GM19463 (cell line): ENCODE data around the gene SOBP.

ENCODE experiments used
- ATAC-seq: cut with Tn5 transposase; IDR thresholded peaks from one replicate; pipeline ENCODE4 v1.9.1; 2021; ENCODE audit warnings: mild to moderate bottlenecking, moderate library complexity; ENCODE audit not compliant: unreplicated experiment

SOBP gene

DNA sequence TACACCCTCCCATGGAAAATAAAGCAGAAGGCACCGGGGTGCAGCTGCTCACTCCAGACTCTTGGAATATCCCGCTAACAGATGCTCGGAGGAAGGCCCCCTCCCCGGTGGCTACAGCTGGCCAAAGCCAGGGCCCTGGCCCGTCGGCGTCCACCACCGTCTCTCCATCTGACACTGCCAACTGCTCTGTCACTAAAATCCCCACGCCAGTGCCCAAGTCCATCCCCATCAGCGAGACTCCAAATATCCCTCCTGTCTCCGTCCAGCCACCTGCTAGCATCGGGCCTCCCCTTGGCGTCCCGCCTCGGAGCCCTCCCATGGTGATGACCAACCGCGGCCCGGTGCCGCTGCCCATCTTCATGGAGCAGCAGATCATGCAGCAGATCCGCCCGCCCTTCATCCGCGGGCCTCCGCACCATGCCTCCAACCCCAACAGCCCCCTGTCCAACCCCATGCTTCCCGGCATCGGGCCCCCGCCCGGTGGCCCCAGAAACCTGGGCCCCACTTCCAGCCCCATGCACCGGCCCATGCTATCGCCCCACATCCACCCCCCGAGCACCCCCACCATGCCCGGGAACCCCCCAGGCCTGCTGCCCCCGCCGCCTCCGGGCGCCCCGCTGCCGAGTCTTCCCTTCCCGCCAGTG lies 143.9 kb downstream of the SOBP start:
- no peak for ATAC-seq

DNA sequence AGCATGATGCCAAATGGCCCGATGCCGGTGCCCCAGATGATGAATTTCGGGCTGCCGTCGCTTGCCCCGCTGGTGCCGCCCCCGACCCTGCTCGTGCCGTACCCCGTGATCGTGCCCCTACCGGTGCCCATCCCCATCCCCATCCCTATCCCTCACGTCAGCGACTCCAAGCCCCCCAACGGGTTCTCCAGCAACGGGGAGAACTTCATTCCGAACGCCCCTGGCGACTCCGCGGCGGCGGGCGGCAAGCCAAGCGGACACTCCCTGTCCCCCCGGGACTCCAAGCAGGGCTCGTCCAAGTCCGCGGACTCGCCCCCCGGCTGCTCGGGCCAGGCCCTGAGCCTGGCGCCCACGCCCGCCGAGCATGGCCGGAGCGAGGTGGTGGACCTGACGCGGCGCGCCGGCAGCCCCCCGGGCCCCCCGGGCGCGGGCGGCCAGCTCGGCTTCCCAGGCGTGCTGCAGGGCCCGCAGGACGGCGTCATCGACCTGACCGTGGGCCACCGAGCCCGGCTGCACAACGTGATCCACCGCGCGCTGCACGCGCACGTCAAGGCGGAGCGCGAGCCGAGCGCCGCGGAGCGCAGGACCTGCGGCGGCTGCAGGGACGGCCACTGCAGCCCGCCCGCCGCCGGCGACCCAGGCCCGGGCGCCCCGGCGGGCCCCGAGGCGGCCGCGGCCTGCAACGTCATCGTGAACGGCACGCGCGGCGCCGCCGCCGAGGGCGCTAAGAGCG lies 144.6 kb downstream of the SOBP start:
- no peak for ATAC-seq

DNA sequence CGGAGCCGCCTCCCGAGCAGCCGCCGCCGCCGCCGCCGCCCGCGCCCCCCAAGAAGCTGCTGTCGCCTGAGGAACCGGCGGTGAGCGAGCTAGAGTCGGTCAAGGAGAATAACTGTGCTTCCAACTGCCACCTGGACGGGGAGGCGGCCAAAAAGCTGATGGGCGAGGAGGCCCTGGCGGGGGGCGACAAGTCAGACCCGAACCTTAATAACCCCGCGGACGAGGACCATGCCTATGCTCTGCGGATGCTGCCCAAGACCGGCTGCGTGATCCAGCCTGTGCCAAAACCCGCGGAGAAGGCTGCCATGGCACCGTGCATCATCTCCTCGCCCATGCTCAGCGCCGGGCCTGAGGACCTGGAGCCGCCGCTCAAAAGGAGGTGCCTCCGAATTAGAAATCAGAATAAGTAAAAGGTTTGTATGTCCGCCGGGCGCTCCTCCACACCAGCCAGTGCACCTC lies 145.2 kb downstream of the SOBP start:
- ATAC-seq = no peak

DNA sequence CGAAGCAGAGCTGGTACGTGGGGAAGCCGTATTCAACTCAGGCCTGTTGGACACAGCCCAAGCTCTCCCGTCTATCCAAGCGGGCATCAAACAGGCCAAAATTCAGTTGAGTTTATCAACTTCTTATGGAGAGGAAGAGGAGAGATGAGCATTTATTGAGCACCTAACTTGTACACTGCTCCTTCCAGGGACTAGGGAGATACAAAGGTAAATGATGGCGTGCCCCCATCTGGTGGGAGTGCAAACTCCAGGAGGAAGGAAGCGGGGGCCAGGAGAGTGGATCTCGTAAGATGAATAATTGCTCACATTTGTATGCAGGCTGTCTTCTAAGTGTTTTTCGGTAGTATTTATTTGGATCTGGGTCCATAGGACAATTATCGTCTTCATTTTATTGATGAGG lies 146.6 kb downstream of the SOBP start:
- ATAC-seq = no peak

DNA sequence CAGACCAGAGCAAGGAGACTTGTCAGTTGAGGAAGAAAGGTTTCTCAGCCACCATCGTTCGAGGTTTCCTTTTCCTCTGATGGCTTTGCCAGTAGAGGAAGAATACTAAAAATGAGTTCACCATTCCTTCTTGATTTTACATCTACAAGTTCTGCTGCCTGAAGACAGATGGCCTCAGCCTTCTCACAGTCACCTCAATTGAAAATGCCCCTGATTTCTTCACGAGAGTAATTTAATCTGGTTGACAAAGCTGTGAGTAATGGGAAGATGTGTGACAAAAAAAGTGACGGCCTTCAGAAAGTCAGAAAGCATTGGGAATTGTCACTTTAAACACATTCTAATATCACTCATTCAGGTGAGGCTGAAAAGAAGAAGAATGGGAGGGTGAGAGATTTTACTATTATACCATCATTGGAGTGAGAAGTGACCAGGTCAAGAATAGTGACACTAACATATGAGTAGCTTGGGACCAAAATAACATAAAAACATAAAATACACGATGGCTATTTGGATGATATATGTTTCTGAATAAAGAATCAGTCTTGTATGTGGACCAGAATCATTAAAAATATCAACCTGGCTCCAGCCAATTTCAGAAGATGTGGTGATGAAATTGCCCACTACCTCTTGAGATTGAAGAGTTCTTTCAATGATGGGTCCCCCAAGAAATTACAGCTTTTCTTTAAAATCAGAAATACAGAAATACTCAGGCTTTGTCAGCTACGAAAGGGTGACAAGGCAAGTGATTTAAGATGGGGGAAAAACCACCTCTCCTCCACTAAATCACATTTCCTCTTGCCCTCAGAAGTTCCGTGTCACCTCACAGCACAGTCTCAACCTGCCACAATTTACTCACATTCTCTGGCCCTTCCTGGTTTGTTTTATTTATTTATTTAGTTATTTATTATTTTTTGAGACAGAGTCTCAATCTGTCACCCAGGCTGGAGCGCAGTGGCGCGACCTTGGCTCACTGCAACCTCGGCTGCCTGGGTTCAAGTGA lies 147.7 kb downstream of the SOBP start:
- ATAC-seq = no peak

DNA sequence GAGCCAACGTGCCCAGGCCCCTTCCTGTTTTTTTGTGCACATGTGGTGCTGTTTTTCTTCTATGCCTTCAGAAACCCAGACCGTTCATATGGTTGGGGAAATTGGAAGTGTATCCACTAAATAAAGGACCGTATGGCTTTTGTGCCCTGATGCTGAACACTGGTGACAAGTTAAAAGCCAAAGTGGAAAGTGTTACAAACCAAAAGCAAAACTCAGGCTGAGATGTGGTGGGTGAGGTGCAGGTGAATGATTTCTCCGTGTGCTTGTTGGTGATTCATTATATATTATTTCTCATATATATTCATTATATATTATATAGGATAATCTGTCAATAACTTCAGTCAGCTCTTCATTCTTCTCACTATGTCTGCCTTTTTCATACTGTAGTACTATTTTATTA lies 148.6 kb downstream of the SOBP start:
- ATAC-seq = peak; percentile 39

DNA sequence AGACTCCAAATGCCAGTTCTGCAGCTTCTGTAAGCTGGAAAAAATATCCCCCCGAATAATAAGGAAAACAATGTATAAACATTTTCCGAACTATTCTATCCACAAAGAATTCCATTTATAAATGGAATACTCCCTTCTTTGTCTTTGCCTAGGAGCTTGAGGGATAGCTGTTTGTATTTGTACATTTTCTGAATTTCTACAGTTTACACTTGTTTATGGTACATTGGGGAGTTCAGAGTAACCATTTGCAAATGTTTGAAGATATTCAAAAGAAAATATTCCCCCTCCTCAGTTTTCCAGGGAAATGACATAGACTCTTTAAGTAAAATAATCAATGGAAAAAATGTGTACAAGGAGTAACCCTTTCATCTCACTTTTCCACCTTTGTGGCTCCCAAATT lies 149.6 kb downstream of the SOBP start:
- no peak for ATAC-seq

DNA sequence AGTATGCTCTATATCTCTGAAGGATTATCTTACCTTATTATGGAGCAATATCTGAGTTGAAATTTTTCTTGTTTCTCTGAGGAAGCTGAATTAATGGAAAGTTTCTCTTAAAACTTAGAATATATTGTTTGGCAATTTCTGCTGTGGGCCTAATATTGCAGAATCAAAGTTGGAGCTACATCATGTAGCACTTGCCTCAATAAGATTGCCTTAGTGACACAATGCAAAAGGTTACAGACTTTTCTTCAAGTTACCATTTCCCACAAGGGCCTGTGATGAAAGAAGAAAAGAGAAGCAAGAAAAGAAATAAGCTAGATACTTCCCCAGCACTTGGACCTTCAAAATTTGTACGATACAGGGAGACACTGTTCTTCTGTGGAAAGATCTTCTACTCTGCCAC lies 151.2 kb downstream of the SOBP start:
- no peak for ATAC-seq

DNA sequence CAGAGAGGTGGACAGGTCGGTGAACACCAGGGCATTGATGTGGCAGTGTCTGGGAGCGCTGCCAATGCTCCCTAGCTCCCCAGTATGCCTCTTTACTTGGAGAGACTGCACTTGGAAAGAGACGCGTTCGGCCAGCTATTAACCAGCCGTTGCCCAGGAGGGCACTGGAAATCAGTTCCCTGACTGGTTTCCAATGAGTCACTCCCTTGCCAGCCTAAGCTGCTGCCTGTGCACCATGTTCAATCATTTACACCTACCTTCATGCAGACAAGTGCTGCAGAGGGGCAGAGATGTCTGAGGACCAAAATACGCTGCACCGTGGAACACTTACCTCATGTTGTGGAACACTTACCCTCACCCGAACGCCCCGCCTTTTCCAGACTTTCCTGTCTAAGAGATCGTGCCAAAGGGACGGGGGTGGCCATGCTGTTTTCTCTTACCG lies 151.6 kb downstream of the SOBP start:
- no peak for ATAC-seq

DNA sequence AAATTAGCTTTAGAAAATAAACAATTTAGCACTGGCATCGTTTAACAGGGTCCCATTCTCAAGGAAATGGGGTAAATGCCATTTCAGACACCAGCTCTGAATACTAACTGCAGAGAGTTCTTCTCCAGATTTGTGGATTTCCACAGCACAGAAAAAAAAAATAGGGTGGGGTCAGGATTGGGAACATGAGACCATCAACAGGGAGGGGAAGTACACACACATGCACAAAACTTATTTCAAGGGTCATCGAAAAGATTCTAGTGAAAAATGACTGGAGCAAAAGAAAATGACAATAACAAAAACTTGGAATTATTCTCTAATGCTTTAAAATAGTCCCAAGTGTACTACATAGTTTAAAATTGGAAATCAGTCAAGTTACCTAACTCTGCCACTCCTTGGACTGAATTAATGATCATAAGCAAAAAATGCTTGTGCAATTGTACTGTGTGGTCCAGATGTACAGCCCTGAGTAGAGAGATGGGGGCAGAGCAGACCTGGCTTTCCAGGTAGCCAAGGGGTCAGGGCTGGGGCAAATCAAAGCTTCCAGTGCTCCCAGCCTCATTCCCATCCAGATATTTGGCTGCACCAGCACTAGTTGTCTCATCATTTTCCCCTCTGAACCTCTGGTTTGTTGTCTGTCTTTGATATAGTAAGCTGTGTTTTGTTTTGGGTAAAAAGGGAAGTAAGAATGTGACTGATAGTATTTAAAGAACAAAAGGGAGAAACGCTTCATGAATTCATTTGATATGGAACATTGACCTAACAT lies 152.4 kb downstream of the SOBP start:
- no peak for ATAC-seq

DNA sequence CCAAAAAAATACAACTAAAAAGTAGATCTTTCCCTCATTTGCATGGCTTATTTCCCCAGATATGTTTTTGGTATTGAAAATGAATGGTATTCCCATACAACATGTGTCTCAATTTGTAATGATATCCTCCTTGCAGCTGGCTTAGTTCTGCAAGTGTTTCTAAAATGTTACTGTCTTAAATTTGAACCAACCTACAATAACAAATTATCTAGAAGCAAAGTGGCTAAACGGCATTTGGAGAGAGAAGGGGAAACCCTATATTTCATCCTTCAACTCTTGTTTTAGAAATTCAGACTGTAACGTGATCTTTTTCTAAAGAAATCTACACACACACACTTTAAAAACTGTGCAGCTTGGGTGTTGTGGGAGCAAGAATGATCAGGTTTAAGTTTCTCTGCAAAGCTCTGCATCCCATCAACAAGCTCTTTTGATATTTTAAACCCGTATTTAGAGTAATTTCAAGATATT lies 153.0 kb downstream of the SOBP start:
- no peak for ATAC-seq

DNA sequence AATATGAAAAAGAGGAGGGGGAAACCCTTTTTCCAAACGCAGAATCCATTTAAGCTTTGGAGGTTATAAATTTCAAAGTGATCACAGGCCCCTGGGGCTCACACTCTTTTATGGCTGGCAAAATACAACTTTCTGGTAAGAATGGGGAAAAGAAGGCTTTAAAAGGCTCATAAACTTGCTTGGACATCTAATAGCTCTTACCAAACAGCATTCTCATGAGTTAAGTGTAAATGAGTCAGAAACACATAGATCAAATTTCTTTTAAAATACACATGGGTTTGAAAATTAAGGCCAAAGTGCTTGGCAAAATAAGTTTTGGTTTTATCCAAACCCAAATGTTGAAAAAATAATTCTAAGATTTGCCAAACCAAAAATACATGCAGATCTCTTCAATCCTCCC lies 154.6 kb downstream of the SOBP start:
- no peak for ATAC-seq

DNA sequence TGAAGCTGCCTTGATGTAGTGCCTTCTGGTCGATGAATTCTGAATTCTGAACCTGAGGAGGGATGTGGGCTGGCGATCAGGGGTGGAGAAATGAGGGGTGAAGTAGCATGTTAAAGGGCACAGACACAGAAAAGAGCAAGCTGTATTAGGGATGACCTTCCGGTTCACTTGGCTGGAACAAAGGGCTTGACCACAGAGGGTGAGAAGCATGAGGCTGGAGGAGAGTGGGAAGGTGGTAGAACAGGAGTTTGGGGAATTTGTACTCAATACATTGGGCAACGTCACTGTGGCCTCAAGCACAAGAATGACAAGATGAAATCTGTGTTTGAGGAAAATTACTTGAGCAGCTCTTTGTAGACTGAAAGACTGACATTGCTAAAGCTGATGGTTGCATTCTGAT lies 155.8 kb downstream of the SOBP start:
- ATAC-seq = no peak

DNA sequence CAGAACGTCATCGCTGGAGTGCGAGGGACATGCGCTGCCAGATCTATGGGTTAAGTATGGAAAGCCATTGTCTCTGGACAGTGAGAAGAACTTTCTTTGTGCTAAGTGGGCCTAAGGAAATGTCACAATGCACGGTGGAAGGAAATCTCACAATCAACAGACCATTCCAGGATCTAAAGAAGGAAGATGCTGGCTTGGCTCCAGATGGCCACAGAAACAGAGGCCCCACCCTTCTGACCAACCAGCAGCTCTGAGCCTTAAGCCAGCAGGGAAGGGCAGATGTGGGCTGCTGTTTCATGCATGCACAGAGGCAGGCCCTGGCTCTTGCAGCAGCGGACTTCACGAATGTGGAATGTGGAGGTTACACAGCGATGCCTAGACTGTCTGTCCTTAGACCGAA lies 156.3 kb downstream of the SOBP start:
- ATAC-seq = no peak

DNA sequence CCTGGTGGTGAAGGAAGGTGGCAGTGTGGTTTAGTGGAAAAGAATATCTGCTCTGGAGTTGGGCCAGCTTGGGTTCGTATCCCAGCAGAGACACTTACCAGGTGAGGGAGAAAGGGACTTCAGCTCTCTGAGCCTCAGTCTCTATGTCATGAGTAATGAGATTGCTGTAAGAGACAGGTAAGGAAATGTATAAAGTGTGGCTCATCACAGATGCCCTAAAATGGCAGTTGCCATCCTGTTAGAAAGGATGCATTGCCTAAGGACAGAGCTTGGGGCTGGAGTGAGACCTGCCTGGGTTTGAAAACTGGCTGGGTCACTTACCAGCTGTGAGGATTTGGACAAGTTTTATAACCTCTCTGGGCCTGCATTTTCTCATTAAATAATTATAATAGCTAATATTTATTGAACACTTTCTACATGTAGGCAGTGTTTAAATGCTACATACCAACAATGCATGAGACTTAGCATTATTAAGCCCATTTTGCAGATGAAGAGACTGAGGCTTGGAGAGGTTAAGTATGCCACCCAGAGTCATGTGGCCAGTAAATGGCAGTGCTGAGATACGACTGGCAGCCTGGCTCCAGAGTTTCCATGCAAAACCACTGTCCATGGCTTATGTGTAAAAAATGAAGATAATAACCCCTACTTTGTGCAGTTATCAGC lies 157.0 kb downstream of the SOBP start:
- no peak for ATAC-seq

DNA sequence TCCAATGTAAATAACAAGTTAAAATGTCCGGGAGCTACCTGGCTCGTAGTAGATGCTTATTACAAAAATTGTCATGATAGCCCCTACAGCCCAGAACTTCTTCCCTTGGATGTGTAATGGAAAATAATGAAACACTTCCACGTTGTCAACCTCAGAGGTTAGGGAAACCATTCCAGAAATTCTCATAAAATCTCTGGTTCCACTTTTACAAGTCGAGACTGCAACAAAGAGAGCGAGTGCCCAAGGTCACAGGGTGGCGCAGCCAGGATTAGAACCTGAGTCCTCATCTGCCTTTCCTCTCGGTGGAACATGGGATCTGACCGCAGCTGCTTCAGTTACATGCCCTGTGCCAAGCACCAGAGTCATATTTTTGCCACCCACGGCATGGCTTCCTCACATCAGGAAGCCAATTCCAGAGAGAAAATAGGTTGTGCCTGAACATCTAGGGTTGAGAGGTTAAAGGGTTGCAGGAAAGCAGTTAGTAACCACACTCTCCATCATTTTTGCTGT lies 157.6 kb downstream of the SOBP start:
- ATAC-seq = no peak

DNA sequence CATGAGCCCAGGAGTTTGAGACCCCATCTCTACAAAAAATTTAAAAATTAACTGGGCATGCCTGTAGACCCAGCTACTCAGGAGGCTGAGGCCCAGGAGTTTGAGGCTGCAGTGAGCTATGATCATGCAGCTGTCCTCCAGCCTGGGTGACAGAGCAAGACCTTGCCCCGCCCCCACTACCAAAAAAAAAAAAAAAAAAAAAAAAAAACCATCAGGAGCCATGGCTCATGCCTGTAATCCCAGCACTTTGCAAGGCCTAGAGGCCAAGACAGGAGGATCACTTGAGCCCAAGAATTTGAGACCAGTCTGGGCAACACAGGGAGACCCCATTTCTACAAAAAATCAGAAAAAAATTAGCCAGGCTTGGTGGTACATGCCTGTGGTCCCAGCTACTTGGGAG lies 159.1 kb downstream of the SOBP start:
- ATAC-seq = no peak

DNA sequence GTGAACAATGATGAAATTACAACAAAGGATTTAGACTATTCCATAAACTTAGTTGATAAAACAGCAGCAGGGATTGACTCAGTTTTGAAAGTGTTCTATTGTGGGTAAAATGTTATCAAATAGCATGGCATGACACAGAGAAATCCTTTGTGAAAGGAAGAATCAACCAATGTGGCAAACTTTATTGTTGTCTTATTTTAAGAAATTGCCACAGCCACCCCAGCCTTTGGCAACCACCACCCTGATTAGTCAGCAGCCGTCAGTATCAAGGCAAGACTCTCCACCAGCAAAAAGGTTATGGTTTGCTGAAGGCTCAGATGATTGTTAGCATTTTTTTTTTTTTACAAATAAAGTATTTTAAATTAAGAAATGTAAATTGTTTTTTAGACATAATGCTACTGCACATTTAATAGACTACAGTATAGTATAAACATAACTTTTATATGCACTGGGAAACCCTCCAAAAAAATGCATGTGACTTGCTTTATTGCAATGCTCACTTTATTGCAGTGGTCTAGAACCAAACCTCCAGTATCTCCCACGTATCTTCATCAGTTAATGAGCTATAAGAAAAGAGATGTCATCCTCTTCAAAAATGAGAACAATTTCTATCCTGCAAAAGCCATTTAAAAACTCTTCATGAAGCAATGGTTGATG lies 162.7 kb downstream of the SOBP start:
- ATAC-seq = no peak

DNA sequence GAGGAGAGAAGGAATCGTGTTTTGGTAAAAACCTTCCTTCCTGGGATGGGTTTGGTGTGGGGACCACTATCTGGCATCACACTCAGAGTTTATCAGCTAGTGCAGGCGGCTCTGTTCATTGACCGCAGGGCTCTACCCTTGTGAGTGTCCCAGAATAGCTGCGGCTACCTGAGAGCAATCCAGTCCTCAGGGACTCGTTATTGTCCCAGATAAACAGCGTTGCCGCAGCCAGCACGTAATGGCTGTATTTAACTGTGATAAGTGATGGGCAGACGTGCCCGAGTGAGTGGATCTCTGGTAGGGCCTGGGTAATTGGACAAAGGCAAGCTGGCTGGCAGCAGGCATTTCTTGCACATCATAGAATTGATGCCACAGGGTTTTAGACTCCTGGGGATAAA lies 163.3 kb downstream of the SOBP start:
- no peak for ATAC-seq
